ENCODE results near the gene OLR1.

DNA sequence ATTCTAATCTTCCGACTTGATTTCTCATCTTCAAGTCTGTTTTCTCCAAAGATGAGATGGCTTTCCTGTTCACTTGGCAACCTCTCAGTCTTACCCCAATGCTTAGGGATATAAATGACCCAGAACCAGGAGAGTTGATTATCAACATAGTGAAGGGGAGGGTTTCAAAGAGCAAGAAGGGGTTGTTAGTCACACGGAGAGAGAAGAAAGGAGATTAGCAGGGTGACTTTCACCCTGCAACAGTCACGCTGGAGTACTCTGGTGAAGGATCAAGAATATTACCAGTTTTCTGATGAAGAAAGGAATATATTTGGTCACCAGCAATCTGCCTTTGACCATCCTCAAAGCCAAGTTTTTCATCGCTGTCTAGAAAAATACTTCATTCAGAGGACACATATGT lies 6.9 kb upstream of the OLR1 start, which contains the start of gene TMEM52B:
- TF ChIP-seq ZNF384 (IDR thresholded peaks at IDR 0.05) (no peak), TARDBP (IDR thresholded peaks at IDR 0.05) (no peak), SP1 (IDR thresholded peaks at IDR 0.05) (no peak)

Data from HEK293T (cell line).